Stimulated activated CD8-positive, alpha-beta memory T cell treated with anti-CD3 and anti-CD28 coated beads, Interleukin-15, amount 100 ng/mL, for 1 hour (primary cell): ENCODE data around the gene FAM53A.

ENCODE experiments used
- DNase-seq: peaks from one replicate; pipeline ENCODE4 v3.0.0-alpha.2; 2020; ENCODE audit warnings: low read depth

The FAM53A gene

GRCh38 chr4:1604181-1604705 lies 79.9 kb downstream of the FAM53A start:
- DNase-seq: no peak

- no peak for DNase-seq
Measured at GRCh38 chr4:1603413-1604135, 80.5 kb downstream of the FAM53A start.

DNA sequence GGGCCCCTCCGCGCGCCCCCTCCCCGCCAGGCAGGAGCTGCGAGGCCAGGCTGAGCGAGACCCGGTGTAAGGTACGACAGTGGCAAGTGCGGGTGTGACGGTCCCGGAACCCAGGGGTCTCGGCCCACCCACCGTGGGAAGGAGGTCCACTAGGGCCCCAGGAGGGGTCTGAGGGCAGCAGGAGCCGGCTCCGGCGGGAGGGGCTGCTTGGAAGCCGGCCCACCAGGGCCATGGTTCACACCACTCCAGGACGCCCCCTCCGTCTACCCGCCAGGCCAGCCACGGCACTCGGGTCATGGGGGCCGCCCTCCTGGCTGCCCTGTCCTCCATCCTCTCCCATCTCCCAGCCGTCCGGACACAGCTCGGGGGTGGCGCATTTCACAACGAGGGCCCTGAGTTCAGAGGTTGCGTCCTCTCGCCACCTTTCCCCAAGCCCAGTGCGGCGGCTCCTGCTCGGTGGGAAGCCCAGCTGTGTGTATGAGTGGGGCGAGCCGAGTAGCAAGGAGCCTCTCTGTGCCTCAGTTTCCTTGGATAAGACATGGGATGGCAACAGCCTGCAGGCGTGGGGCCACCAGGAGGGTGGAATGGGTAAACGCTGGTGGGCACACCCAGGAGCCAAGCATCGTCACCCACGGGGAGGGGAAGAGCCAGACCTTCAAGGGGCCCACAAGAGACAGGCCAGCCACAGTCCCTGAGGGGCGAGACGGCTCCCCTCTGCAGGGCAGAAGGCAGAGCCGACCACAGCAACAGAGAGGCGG lies 81.3 kb downstream of the FAM53A start:
- no peak for DNase-seq

DNA sequence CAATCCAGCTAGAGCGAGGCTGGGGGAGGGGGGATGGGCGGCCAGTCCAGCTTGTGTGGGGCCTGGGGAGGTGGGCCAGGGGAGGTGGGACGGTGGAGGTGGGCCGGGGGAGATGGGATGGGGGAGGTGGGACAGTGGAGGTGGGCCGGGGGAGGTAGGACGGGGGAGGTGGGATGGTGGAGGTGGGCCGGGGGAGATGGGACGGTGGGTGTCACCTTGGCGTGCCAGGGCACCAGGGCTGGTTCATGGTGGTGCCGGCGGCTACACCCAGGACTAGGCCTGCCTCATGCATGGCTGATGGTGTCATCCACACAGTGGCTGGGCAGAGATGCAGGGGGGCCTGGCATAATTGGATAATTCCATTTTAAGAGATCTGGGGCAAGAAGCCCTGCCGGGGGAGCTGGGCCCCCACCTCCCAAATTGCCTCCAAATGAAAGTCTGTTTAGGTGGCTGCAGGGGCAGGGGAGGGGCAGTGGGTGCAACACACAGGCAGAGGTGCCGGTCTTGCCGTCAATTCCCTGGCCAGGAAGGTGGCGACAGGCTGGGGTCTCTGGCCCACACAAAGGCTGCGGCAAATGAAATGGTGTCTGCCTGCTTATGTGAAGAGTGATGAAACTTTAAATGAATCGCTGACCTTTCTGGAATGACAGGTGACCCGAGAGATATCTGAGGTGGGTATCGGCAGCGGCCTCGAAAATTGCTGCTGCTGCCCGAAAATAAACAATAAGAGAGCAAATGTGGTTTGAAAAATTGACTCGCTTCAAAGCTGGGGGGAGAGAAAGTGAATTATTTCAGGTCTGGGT lies 82.1 kb downstream of the FAM53A start:
- no peak for DNase-seq

DNA sequence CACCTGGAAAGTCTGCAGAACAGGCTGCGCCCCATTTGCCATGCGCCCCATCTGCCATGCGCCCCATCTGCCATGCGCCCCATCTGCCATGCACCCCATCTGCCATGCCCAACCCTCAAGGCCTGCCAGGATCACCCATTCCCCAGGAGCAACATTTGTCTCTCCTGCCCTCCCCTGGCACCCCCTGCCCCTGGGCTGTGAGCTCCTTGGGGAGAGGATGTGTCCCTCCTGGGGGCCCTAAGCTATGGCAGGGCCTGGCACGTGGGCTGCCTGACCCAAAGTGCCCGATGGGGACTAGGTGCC lies 82.6 kb downstream of the FAM53A start:
- no peak for DNase-seq

GRCh38 chr4:1600811-1601532 lies 83.1 kb downstream of the FAM53A start:
- DNase-seq: no peak

GRCh38 chr4:1600211-1600780 lies 83.8 kb downstream of the FAM53A start:
- no peak for DNase-seq

DNA sequence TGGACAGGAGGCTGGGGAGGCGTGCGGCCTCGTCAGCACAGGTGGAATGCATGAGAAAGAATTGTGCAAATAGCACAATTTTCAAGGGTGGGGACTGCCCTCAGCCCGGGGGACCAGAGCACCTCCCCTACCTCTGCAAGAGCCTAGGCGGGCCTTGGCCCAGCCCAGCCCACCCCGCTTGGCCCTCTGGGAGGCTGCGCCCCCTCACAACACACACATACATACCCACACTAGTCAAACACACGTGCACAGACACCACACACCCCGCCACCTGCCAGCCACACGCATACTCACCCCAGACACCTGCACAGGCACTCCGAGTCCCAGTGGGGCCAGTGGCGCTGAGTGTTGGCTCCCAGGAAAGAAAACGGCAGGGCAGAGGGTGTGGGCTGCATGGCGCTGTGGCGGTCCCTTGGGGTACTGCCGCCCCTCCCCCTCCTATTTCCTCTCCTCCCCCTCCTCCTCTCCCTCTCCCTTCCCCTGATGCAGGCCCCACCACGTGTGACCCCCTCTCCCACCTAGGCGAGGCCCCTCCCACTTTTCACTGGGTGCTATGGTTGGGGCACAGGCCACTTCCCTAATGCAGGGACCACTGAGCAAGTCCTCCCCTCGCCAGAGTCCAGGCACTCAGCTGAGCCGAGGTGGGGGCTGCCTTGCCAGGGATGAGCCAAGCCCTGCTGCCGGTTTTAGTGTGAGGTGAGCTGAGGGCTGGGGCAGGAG lies 84.5 kb downstream of the FAM53A start:
- DNase-seq: no peak

- DNase-seq: no peak
Measured at GRCh38 chr4:1599026-1599481, 85.1 kb downstream of the FAM53A start.

DNA sequence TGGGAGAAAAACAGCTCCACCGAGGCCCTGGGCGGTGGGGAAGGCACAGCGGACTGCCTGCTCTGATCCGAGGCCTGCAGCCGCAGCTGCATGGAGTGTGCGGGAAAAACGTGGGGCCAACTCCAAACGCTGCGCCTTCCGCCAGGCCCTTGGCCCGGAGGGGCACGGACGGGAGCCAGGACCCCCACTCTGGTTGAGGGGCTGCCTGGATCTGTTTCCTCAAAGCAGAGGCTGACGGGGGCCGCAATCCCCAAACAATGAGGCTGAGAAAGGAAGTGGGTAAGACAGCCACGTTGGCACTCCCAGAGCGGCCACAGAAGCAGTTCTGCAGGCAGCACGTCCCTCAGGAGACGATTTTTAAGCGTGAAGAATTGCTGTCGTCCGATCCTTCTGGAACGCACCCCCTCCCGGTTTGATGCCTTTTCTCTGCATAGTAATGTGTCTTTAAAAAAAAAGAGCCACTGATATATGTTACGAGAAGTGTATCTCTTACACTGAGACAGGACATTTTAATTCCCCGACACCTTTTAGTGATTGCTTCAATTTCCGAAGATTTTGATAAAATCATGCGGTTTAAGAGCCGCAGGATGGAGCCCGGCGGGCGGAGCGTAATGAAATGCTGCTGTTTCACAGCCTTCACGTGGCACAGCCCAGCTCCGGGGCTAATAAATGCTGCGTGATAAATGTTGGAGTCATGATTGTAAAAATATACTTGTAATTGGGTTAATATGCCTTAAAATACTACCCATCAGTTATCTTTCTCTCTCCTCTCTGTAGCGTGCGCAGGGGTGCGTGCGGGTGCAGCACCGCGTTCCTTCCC lies 85.7 kb downstream of the FAM53A start:
- no peak for DNase-seq

DNA sequence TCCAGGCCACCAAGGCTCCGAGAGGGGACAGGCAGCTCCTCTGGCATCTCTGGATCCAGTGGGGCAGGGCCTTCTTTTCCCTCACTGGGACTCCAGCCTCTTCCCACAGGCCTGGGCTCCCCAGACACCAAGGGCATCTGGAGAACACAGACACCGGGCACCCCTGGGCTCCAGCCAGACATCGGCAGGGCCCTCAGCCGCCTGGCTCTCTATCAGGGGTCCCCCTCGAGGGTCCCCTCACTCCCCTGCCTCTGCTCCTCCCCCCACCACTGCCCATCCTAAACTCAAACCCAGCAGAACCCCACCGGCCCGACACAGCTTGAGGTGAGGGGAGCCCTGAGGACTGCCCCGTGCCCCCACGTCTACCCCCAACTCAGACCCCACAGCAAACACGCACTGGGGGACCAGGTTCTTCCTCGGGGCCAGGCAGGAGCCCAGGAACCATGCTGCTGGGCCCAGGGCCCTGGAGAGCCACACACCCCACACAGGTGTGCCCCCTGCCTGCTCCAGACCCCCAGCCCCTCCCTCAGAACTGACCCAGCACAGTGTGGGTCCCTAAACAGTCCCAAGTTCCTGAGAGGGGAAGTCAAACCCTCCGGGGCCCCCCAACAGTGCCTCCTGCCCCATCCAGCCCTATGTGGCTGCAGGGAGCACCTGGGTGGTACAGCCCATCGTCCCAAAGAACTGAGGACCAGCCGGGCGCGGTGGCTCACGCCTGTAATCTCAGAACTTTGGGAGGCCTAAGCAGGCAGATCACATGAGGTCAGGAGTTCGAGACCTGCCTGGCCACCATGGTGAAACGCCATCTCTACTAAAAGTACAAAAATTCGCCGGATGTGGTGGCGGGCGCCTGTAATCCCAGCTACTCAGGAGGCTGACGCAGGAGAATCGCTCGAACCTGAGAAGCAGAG lies 86.8 kb downstream of the FAM53A start:
- no peak for DNase-seq

DNA sequence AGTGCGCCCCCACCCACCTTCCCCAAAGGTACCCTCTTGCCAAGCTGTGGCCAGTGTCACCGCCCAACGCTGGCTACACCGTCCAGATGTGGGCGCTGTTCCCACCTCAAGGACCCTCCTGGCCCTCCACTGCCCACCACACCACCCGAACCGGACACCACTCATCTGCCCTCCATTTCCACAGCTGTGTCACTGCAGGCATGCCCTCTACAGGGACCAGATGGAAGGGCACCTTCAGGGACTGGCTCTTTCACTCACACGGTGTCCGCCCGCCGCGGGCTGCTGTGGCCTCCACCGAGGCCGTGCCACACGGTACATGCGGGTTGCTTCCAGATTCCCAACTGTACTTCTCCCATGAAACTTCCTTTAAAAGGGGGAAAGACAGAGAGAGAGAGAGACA lies 87.7 kb downstream of the FAM53A start:
- no peak for DNase-seq

DNA sequence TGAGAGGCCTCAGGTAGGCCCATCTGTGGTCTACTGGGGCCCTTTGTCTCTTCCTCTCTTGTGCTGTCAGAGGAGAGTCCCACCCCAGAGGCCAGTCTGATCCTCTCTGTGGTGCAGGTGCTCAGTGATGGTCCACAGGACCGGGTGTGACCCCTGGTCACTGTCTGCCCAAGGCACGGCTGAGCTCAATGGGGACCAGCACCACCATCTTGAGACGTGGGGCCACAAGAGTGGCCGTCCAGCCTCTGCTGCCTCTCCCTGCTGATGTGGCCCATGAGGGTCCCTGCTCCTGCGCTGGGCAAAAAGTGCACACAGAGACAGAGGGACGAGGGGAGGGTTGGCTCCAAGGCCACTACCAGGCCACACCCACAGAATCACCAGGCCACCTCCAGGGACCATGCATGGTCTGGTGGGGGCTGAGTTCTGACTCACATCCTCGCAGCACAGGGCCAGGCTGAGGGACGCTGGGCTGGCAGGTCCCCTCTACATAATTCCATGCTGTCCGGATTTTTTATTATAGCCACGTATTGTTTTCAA lies 88.3 kb downstream of the FAM53A start:
- DNase-seq: no peak

- DNase-seq: no peak
Measured at GRCh38 chr4:1594871-1595788, 89.0 kb downstream of the FAM53A start.

DNA sequence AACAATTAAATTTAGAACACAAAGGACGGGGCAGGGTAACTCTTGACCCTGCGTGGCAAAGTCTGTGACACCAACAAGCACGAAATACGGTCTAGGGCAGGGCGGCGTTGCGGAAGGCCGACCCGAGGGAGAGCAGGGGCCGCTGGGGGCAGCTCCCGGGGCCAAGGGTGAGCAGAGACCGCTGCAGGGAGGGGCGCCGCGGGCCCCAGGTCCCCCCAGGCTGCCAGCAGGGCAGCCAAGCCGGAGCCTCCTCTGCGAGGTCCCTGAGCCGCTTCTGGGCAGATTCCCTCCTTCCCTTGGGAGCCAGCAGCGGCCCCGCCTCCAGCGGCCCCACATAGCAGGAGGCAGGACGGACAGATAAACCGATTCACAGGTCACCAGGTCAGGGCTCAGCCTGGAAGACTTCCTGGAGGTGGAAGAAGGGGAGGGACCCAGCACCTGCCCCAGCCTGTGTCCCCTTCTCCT lies 90.2 kb downstream of the FAM53A start:
- DNase-seq: no peak

DNA sequence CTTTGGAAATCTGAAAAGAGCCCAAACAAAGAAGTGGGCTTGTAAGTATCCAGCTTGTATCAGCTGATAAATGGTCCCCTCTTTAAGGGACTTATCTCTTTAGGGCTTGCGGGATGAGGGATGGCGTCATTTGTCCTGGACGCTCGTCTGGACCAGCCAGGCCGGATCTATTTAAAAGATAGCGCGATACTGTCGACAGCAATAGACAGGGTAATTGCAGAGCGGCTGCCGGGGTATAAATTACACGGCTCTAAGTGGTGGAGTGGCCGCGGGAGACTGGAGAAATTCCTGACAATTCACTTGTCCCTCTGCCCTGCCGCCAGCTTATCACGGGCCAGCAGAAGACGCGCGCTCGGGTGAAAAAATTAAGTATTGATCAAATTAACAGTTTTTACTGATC lies 90.7 kb downstream of the FAM53A start:
- DNase-seq: no peak

- DNase-seq: no peak
Measured at GRCh38 chr4:1592709-1593417, 91.2 kb downstream of the FAM53A start.
